Measurements from ENCODE around the gene WASF2. TPM values are rescaled to one million over a fixed set of nuclear protein-coding genes. Genes with fewer than 3 reads are reported as not detected.

WASF2 gene
- total RNA-seq, 1 experiment from 2014 or later, result 68.6 TPM

DNA sequence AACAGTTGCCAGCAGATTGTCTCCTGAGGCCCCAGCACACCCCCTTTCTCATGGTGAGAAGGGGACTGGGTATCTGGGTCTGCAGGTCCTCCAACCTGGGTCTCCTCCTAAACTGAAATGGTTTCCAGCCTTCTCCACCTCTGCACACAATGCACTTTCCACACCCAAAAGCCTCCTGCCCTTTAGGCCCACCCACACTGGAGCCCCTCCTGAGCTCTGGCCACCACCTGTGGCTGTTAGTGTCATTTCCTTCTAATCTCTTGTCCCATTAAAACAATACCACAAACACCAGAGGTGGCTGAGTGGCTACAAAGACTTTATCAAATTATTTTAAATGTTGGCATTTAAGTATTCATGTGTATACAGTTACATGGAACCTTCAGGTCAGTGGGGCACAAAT is 86.0 kb downstream of the WASF2 start:
- no peaks in the 10 kb centered on the region for H3K27me3 ChIP-seq (replicated peaks; ENCODE audit: control insufficient read depth, insufficient read depth, low read length)
- intact Hi-C loops (cut with micrococcal nuclease; ENCODE audit: unreplicated experiment), result no loop called here

DNA sequence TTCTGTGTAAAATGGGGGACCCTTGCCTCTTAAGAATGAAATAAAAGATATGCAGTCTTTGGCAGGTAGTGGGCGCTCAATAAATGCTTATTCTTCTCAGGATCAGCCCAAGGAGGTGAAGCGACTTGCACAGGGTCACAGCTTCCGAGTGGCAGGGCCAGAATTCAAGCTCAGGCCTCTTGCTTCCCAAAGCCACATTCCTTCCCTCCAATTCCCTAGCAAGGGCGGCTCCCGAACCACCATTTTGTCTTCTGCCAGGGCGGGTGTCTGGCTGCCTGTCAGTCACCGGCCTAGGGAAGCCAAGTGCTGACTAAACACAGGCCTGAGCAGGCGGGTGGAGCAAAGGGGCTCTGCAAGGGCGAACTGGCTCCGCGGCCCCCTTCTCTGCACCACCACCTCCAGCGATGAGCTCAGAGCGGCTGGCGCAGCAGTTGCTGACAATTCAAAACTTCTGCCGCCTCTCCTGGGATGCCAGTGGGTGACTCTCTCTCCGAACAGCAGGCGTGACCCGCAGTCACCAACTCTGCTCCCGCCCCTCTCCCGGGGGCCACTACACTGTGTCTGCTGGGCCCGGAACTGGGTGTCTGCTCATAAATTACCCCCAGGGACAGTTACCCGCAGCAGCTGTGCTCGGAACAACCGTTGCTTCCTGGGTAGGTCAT is 86.8 kb downstream of the WASF2 start:
- Mint-ChIP-seq H3K36me3 (ENCODE audit: insufficient read depth, unreplicated experiment) (peaks cover 28% of the 10 kb centered on the region), H3K9me3 (ENCODE audit: unreplicated experiment) (no peaks in the 10 kb centered on the region), H3K27me3 (ENCODE audit: insufficient read depth, unreplicated experiment) (no peaks in the 10 kb centered on the region), H3K4me3 (ENCODE audit: unreplicated experiment) (no peak overlapping the region), H3K4me1 (ENCODE audit: low read depth, unreplicated experiment) (peaks cover 6% of the 10 kb centered on the region), H3K27ac (ENCODE audit: unreplicated experiment) (no peak overlapping the region)
- no peak overlapping the region for H3K4me3 ChIP-seq (ENCODE audit: low read depth, low read length)
- CTCF ChIA-PET, result interaction anchor here (0.6 to 1.3 kb wide), 4 partner anchors 13 to 592 kb away, joined by 3 to 4 read pairs (median 3); partner anchors contain the start of gene MAP3K6
- H3K36me3 ChIP-seq (ENCODE audit: control insufficient read depth, insufficient read depth, low read length), result no peaks in the 10 kb centered on the region
- POLR2A ChIA-PET, result no interaction called here
- no peak for DNase-seq
- TF ChIP-seq, protein P1, sequence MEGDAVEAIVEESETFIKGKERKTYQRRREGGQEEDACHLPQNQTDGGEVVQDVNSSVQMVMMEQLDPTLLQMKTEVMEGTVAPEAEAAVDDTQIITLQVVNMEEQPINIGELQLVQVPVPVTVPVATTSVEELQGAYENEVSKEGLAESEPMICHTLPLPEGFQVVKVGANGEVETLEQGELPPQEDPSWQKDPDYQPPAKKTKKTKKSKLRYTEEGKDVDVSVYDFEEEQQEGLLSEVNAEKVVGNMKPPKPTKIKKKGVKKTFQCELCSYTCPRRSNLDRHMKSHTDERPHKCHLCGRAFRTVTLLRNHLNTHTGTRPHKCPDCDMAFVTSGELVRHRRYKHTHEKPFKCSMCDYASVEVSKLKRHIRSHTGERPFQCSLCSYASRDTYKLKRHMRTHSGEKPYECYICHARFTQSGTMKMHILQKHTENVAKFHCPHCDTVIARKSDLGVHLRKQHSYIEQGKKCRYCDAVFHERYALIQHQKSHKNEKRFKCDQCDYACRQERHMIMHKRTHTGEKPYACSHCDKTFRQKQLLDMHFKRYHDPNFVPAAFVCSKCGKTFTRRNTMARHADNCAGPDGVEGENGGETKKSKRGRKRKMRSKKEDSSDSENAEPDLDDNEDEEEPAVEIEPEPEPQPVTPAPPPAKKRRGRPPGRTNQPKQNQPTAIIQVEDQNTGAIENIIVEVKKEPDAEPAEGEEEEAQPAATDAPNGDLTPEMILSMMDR (IDR thresholded peaks at IDR 0.05; ENCODE audit: insufficient read depth in 1 of 2, low read depth in 1 of 2, low read length in 1 of 2, severe bottlenecking in 1 of 2, unreplicated experiment in 1 of 2), result no peak
- intact Hi-C loops (cut with micrococcal nuclease; ENCODE audit: unreplicated experiment), result no loop called here
- no TSS peak for BruUV-seq (replicated peaks)
- no peaks in the 10 kb centered on the region for H3K9me3 ChIP-seq
- no peaks in the 10 kb centered on the region for H3K27me3 ChIP-seq (replicated peaks; ENCODE audit: control insufficient read depth, insufficient read depth, low read length)
- peaks cover 8% of the 10 kb centered on the region; the same call in 1 of the 2 replicates for H3K4me1 ChIP-seq

More for the DNA sequence above, 86.0 kb downstream of the WASF2 start:
- H3K4me1 Mint-ChIP-seq (ENCODE audit: low read depth, unreplicated experiment), result peaks cover 2% of the 10 kb centered on the region
- H3K9me3 Mint-ChIP-seq (ENCODE audit: unreplicated experiment), result no peaks in the 10 kb centered on the region
- no peaks in the 10 kb centered on the region for H3K27me3 Mint-ChIP-seq (ENCODE audit: insufficient read depth, unreplicated experiment)
- H3K4me3 ChIP-seq (ENCODE audit: low read depth, low read length), result no peak overlapping the region
- no peaks in the 10 kb centered on the region for H3K36me3 ChIP-seq (ENCODE audit: control insufficient read depth, insufficient read depth, low read length)
- no peak overlapping the region for H3K27ac Mint-ChIP-seq (ENCODE audit: unreplicated experiment)
- H3K4me3 Mint-ChIP-seq (ENCODE audit: unreplicated experiment), result no peak overlapping the region
- TF ChIP-seq, protein P1 (IDR thresholded peaks at IDR 0.05; ENCODE audit: insufficient read depth in 1 of 2, low read depth in 1 of 2, low read length in 1 of 2, severe bottlenecking in 1 of 2, unreplicated experiment in 1 of 2), result no peak
- BruUV-seq (replicated peaks), result no TSS peak
- no peaks in the 10 kb centered on the region for H3K9me3 ChIP-seq
- no peak for DNase-seq
- POLR2A ChIA-PET, result no interaction called here
- peaks cover 29% of the 10 kb centered on the region for H3K36me3 Mint-ChIP-seq (ENCODE audit: insufficient read depth, unreplicated experiment)
- CTCF ChIA-PET, result interaction anchor here (0.6 to 1.2 kb wide), 2 partner anchors 38 to 592 kb away, joined by 3 read pairs; partner anchors contain the start of gene MAP3K6
- peaks cover 3% of the 10 kb centered on the region; the same call in 1 of the 2 replicates for H3K4me1 ChIP-seq

- no peaks in the 10 kb centered on the region for H3K9me3 Mint-ChIP-seq (ENCODE audit: unreplicated experiment)
- no peaks in the 10 kb centered on the region for H3K27me3 Mint-ChIP-seq (ENCODE audit: insufficient read depth, unreplicated experiment)
- no peak overlapping the region for H3K4me3 Mint-ChIP-seq (ENCODE audit: unreplicated experiment)
- H3K36me3 ChIP-seq (ENCODE audit: control insufficient read depth, insufficient read depth, low read length), result no peaks in the 10 kb centered on the region
- TF ChIP-seq, protein P1 (IDR thresholded peaks at IDR 0.05; ENCODE audit: insufficient read depth in 1 of 2, low read depth in 1 of 2, low read length in 1 of 2, severe bottlenecking in 1 of 2, unreplicated experiment in 1 of 2), result no peak
- no peak overlapping the region for H3K27ac Mint-ChIP-seq (ENCODE audit: unreplicated experiment)
- no peaks in the 10 kb centered on the region for H3K9me3 ChIP-seq
- H3K36me3 Mint-ChIP-seq (ENCODE audit: insufficient read depth, unreplicated experiment), result peaks cover 28% of the 10 kb centered on the region
- BruUV-seq (replicated peaks), result no TSS peak
- peaks cover 6% of the 10 kb centered on the region for H3K4me1 Mint-ChIP-seq (ENCODE audit: low read depth, unreplicated experiment)
- intact Hi-C loops (cut with micrococcal nuclease; ENCODE audit: unreplicated experiment), result no loop called here
- H3K4me3 ChIP-seq (ENCODE audit: low read depth, low read length), result no peak overlapping the region
- H3K4me1 ChIP-seq, result peaks cover 8% of the 10 kb centered on the region; the same call in 1 of the 2 replicates
- no peaks in the 10 kb centered on the region for H3K27me3 ChIP-seq (replicated peaks; ENCODE audit: control insufficient read depth, insufficient read depth, low read length)
- no peak for DNase-seq
- CTCF ChIA-PET, result interaction anchor here (0.6 to 1.3 kb wide), 3 partner anchors 14 to 94 kb away, joined by 3 to 4 read pairs (median 3); partner anchors contain the start of gene MAP3K6
- POLR2A ChIA-PET, result no interaction called here
Measured at GRCh38 chr1:27402349-27402754, 87.6 kb downstream of the WASF2 start.
